OCI-LY3 (cell line): ENCODE results near the gene PRUNE2.

Experiments used
- H2AFZ ChIP-seq: fragments of 200-600, 300-600 bp; shearing (Covaris generic); 2 replicates; pipeline ENCODE4 v1.6.0; 2014; ENCODE audit warnings: antibody characterized with exemption, low read depth, low read length
- H3K27ac ChIP-seq: fragments of 200-600, 300-600 bp; sonication (generic); 2 replicates; pipeline ENCODE4 v1.5.1; 2014; ENCODE audit warnings: mild to moderate bottlenecking, low read length, moderate library complexity, mixed read lengths
- H3K27me3 ChIP-seq: fragments of 200-600, 300-600 bp; sonication (generic); 2 replicates; pipeline ENCODE4 v1.6.1; 2014; ENCODE audit warnings: low read depth, low read length, mixed read lengths
- H3K36me3 ChIP-seq: fragments of 200-600, 300-600 bp; sonication (generic); replicated peaks from 2 replicates; pipeline ENCODE3; 2014; ENCODE audit warnings: low read depth, low read length, mixed read lengths
- H3K4me1 ChIP-seq: fragments of 300-600, 200-600 bp; sonication (generic); 2 replicates; pipeline ENCODE4 v1.6.1; 2014; ENCODE audit warnings: low read length, mixed read lengths
- H3K4me2 ChIP-seq: fragments of 200-600, 300-600 bp; sonication (generic); 2 replicates; pipeline ENCODE4 v1.6.1; 2014; ENCODE audit warnings: low read length, mixed read lengths
- H3K4me3 ChIP-seq: fragments of 300-600, 200-600 bp; sonication (generic); 2 replicates; pipeline ENCODE4 v1.5.1; 2014; ENCODE audit warnings: antibody characterized with exemption, mild to moderate bottlenecking, low read length, moderate library complexity
- H3K79me2 ChIP-seq: fragments of 300-600, 200-600 bp; shearing (Covaris generic); 2 replicates; pipeline ENCODE4 v1.6.1; 2014; ENCODE audit warnings: mild to moderate bottlenecking, low read length, mixed read lengths
- H3K9ac ChIP-seq: fragments of 300-600, 200-600 bp; shearing (Covaris generic); 2 replicates; pipeline ENCODE4 v1.6.0; 2014; ENCODE audit warnings: mild to moderate bottlenecking, low read length, moderate library complexity
- H3K9me3 ChIP-seq: fragments of 200-600, 300-600 bp; shearing (Covaris generic); 2 replicates; pipeline ENCODE4 v1.6.1; 2014; ENCODE audit warnings: low read length, mixed read lengths; ENCODE audit not compliant: insufficient read depth
- H4K20me1 ChIP-seq: fragments of 200-600, 300-600 bp; sonication (generic); 2 replicates; pipeline ENCODE4 v1.6.1; 2016; ENCODE audit warnings: low read length, mixed read lengths; ENCODE audit not compliant: insufficient read depth
- EZH2phosphoT487 ChIP-seq: fragments of 200-600 bp; shearing (Covaris generic); IDR thresholded peaks from 2 replicates; pipeline ENCODE4 v1.6.1; 2018; ENCODE audit warnings: antibody characterized with exemption, mixed run types, low read depth
- TF ChIP-seq, protein P1 (sequence below): fragments of 200-600, 300-600 bp; sonication (generic); IDR thresholded peaks from 2 replicates; pipeline ENCODE4 v1.5.1; 2014; ENCODE audit warnings: antibody characterized with exemption, low read length, low read depth

Gene PRUNE2

DNA sequence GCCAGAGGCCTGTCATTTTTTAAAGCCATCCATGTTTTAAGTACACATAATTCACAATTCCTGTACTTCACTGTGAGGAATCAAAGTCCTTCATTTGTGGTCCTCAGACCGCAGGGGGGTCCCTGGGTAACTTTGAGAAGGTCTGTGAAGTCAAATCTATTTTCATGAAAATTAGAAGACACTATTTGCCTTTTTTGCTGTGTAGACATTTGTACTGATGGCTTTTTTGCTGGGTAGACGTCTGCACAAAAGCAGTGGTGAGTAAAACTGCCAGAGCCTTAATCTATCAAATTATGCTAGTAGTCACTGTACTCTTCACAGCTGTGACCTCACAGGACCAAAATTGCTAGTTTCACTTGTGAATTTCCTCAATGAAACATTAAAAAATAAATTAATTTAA lies 25.7 kb downstream of the PRUNE2 start:
- no peak overlapping the region for H3K9ac ChIP-seq
- no peaks in the 10 kb centered on the region for H4K20me1 ChIP-seq
- TF ChIP-seq, protein P1, sequence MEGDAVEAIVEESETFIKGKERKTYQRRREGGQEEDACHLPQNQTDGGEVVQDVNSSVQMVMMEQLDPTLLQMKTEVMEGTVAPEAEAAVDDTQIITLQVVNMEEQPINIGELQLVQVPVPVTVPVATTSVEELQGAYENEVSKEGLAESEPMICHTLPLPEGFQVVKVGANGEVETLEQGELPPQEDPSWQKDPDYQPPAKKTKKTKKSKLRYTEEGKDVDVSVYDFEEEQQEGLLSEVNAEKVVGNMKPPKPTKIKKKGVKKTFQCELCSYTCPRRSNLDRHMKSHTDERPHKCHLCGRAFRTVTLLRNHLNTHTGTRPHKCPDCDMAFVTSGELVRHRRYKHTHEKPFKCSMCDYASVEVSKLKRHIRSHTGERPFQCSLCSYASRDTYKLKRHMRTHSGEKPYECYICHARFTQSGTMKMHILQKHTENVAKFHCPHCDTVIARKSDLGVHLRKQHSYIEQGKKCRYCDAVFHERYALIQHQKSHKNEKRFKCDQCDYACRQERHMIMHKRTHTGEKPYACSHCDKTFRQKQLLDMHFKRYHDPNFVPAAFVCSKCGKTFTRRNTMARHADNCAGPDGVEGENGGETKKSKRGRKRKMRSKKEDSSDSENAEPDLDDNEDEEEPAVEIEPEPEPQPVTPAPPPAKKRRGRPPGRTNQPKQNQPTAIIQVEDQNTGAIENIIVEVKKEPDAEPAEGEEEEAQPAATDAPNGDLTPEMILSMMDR = no peak
- no peak for TF ChIP-seq EZH2phosphoT487
- no peaks in the 10 kb centered on the region for H3K36me3 ChIP-seq
- peaks cover 25% of the 10 kb centered on the region for H3K4me1 ChIP-seq
- no peak overlapping the region for H3K4me3 ChIP-seq
- no peak overlapping the region for H3K4me2 ChIP-seq
- H3K9me3 ChIP-seq = no peaks in the 10 kb centered on the region
- no peak overlapping the region for H3K27ac ChIP-seq
- H2AFZ ChIP-seq = no peak overlapping the region
- no peaks in the 10 kb centered on the region for H3K79me2 ChIP-seq
- no peaks in the 10 kb centered on the region for H3K27me3 ChIP-seq

GRCh38 chr9:76878933-76879332 lies 27.0 kb downstream of the PRUNE2 start:
- H4K20me1 ChIP-seq = no peaks in the 10 kb centered on the region
- peaks cover 20% of the 10 kb centered on the region for H3K4me1 ChIP-seq
- no peaks in the 10 kb centered on the region for H3K79me2 ChIP-seq
- no peaks in the 10 kb centered on the region for H3K27me3 ChIP-seq
- no peak overlapping the region for H2AFZ ChIP-seq
- H3K36me3 ChIP-seq = no peaks in the 10 kb centered on the region
- no peak overlapping the region for H3K27ac ChIP-seq
- H3K4me2 ChIP-seq = no peak overlapping the region
- H3K9me3 ChIP-seq = no peaks in the 10 kb centered on the region
- no peak overlapping the region for H3K9ac ChIP-seq
- H3K4me3 ChIP-seq = no peak overlapping the region
- TF ChIP-seq, protein P1 = no peak
- TF ChIP-seq EZH2phosphoT487 = no peak

DNA sequence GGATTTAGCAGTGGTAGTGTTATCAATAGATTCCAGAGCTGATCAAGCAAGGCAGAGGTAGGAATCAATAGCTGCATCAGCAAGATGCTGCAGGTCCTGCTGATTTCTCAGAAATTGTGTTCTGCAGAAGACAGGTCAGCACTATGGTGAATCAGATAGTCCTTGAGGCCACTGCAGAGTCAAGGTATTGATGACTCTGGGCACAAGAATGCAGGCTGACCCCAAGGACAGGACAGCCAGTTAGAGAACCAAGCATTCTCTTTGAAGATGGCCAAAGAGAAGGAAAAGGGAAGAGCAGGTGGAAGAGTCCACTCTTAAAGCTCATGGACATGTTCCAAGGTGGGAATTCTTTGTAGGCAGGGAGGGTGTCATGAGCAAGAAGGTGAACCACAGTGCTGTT lies 28.0 kb downstream of the PRUNE2 start:
- Histone ChIP-seq H3K27ac (no peak overlapping the region), H3K9ac (no peak overlapping the region), H3K4me1 (peaks cover 10% of the 10 kb centered on the region), H3K36me3 (no peaks in the 10 kb centered on the region), H3K79me2 (no peaks in the 10 kb centered on the region), H2AFZ (no peak overlapping the region), H3K4me2 (no peak overlapping the region), H3K9me3 (no peaks in the 10 kb centered on the region), H3K4me3 (no peak overlapping the region), H4K20me1 (no peaks in the 10 kb centered on the region), H3K27me3 (no peaks in the 10 kb centered on the region)
- no peak for TF ChIP-seq EZH2phosphoT487
- TF ChIP-seq, protein P1 = no peak

DNA sequence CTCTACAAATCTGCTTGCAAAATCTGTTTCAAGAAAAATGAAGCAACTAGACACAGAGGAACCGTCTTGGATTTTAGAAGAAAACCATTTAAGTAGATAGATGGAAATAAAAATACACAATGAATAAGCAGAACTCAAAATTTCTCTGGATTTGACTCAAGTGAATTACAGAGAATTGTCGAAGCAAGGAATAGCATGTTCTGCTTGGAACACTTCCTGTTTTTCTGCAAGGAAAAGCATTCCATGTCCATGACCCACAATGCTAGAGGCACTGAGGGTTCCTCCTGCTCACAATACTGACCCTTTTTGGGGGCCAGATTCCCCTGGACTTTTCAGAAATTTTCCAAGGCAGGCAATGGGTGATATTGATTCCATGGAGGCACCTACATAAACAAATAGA lies 29.8 kb downstream of the PRUNE2 start:
- H3K9me3 ChIP-seq = no peaks in the 10 kb centered on the region
- H3K4me3 ChIP-seq = no peak overlapping the region
- H3K9ac ChIP-seq = no peak overlapping the region
- no peaks in the 10 kb centered on the region for H4K20me1 ChIP-seq
- H3K36me3 ChIP-seq = no peaks in the 10 kb centered on the region
- H3K27me3 ChIP-seq = no peaks in the 10 kb centered on the region
- H3K79me2 ChIP-seq = no peaks in the 10 kb centered on the region
- H3K27ac ChIP-seq = no peak overlapping the region
- H3K4me2 ChIP-seq = no peak overlapping the region
- TF ChIP-seq EZH2phosphoT487 = no peak
- TF ChIP-seq, protein P1 = no peak
- no peak overlapping the region for H2AFZ ChIP-seq
- no peaks in the 10 kb centered on the region for H3K4me1 ChIP-seq
